Activated CD8-positive, alpha-beta memory T cell treated with anti-CD3 and anti-CD28 coated beads for 24 hours (primary cell): ENCODE results near the gene CCNK.

Experiments
- DNase-seq: peaks from one replicate; pipeline ENCODE4 v3.0.0-alpha.2; 2020

CCNK gene

GRCh38 chr14:99508896-99509629 is 27.9 kb downstream of the CCNK start:
- no peak for DNase-seq

GRCh38 chr14:99509871-99510555 is 28.8 kb downstream of the CCNK start:
- no peak for DNase-seq

DNA sequence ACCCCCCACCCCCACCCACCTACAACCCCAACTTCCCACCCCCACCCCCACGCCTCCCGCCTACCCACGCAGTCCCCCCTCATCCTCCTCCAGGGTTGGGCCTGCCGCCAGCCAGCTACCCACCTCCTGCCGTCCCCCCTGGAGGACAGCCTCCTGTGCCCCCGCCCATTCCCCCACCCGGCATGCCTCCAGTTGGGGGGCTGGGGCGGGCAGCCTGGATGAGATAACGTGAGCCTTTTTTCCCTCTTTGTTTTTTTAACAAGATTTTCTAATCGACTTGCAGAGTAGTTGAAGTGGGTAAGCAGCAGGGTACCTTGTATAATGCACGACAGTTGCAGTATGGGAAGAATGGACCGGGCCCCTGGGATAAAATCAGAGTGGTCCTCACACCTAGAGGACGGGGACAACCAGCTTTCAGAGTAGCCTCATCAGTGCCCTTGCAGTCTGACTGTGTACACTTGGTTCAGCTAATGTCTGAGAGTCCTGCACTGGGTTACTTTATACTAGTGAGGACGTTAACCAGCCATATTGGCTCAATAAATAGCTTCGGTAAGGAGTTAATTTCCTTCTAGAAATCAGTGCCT is 29.4 kb downstream of the CCNK start:
- peak; percentile 33 for DNase-seq

GRCh38 chr14:99511421-99512109 is 30.4 kb downstream of the CCNK start:
- peak; percentile 48 for DNase-seq

GRCh38 chr14:99512110-99512449 is 30.9 kb downstream of the CCNK start:
- peak; percentile 45 for DNase-seq

DNA sequence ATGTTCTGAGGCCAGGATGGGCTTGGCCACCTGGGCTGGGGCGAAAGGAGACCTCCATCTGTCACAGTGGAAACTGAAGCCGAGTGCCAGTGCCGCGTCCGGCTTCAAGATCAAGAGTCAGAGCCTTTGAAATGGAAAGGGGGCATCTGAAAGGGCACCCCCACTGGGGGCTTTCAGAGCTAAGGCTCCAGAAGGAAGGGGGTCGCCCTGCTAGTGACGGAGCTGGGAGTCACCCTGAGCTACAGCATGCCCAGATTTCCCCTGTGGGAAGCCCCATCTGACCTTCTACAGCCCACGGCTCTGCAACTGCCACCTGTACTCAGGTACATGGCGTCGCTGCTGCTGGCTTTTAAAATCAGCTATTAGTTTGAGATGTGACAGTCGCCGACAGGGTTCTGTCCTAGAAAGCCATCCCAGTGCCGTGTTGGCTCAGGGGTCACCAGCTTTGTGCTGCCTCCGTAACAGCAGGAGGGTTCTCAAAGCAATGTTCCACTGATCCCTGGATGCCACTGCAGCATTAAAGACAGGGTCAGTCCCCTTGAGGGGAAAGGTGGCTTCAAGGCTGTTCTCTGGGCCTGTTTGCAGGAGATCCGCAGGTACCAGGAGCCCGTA is 31.5 kb downstream of the CCNK start:
- peak; percentile 41 for DNase-seq

- no peak for DNase-seq
Observed at GRCh38 chr14:99513183-99513694, 32.0 kb downstream of the CCNK start.

- no peak for DNase-seq
Observed at GRCh38 chr14:99513946-99514551, 32.8 kb downstream of the CCNK start.

GRCh38 chr14:99514552-99515300 is 33.5 kb downstream of the CCNK start:
- DNase-seq: no peak

GRCh38 chr14:99515301-99516155 is 34.3 kb downstream of the CCNK start:
- DNase-seq: no peak

GRCh38 chr14:99516156-99516870 is 35.1 kb downstream of the CCNK start:
- no peak for DNase-seq

DNA sequence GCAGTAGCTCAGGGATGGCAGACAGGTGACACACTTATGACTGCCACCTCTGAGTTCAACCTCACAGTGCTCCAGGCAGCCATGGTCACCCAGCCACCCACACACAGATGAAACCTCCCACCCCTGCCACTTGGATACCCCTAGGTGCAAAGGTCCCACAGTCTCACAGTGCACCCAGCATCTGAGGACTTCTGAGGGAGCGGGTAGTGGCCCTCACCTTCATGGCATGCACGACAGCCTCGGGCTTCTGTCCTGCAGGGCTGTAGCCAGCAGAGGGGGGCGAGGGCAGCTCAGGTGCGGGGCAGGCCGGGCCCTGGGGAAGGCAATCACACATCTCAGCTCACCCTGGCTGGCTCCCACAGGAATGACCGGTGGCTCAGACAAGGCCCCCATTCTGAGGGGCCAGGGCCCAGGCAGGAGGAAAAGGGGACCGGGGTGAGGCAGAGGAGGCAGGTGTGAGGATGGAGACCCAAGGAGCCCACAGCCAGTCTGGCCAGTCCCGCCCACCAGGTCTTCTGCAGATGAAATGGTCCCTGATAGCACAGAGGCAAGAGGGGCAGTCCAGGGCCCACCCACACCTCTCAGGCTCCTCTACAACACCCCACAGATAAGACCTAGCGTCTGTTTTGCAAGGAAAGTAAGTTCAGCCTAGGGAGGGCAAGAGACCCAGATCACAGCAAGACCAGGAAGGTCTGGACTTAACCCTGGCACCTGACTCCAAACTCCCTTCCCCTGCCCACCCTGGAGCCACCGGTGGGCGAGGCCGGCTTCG is 35.8 kb downstream of the CCNK start:
- no peak for DNase-seq

DNA sequence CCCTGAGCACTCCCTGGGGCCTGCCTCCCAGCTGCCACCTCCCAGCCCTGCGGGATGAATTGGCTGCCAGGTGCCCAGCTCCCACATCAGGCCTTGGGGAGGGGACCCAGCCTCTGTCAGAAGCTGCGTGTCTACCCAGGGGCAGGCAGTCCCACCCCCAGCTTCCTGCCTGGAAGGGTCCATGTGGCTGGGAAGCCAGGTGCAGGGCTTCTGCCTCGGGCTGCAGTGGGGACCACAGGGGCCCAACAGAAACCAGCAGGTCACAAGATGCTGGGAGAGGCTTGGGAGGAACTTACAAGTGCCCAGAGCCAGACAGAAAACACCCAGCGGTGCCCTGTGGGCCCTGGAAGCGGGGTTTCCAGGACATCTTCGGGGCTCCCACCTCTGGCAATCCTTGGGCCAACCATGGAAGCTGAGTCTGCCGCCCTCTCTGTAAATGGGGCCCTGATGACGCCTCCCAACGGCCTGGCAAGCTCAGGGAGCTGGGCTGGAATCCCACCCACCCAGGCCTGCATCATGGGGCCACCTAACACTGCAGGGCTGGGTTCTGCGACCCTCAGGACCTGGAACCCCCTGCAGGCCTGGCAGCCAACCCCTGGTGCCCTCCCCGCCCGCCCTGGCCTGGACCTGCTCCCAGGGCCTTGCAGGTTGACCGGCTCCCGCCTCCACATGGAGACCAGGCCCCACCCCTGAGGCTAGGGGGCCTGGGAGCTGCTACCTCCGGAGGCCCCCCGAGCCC is 36.6 kb downstream of the CCNK start:
- no peak for DNase-seq

DNA sequence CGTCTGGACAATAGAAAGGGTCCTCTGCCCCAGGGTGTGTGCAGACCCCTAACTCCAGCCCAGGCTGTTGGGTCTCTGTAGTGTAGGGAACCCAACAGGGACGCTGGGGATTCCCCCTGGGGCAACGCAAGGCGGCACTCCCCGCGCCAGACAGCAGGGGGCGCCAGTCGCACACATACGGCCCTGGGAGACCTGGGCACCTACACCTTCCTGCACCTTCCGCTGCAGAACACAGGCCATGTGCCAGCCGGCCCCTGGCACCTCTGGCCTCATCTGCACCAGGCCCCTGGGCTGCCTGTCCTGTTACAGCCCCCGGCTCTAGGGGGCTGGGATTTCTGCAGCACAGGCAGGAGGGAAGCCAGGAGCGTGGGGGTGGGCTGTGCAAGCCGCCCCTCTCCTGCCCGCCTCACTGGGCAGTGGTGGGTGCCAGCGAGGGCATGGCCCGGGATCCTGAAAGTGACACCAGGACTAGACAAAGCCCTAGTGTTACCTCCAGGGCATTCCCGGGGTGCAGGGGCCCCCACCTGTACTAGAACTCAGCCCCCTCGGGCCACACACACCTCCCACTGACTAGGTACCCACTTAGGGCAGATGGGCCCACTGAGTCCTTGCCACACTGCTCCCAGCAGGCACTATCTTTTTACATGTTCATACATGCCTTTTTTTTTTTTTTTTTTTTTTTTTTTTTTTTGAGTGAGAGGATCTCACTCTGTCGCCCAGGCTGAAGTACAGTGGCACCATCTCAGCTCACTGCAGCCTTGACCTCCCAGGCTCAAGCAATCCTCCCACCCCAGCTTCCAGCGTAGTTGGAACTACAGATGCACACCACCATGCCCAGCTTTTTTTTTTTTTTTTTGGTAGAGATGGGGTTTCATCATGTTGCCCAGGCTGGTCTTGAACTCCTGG is 37.5 kb downstream of the CCNK start:
- peak; percentile 96 for DNase-seq

- no peak for DNase-seq
Observed at GRCh38 chr14:99519347-99519881, 38.2 kb downstream of the CCNK start.

DNA sequence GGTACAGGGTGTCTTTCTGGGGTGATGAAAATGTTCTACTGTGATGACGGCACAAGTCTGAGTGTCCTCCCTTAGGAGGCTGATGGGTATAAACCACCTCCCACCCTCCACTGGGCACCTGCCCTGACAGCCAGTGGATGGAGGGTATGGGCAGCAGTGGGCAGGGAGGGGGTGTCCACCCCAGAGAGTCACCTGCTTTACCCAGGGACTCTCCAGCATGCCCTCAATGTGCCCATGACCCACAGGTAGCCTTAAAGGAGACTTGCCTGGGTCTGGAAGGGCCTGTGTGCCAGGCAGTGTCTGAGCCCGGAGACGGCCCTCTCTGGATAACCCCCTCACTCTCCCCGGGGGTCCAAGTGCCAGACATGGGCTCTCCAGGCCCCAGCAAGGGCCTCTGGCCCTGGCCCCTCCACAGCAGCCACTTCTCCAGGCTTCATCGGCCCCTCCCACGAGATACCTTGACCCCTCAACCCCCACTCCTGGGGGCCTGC is 38.8 kb downstream of the CCNK start:
- DNase-seq: no peak

DNA sequence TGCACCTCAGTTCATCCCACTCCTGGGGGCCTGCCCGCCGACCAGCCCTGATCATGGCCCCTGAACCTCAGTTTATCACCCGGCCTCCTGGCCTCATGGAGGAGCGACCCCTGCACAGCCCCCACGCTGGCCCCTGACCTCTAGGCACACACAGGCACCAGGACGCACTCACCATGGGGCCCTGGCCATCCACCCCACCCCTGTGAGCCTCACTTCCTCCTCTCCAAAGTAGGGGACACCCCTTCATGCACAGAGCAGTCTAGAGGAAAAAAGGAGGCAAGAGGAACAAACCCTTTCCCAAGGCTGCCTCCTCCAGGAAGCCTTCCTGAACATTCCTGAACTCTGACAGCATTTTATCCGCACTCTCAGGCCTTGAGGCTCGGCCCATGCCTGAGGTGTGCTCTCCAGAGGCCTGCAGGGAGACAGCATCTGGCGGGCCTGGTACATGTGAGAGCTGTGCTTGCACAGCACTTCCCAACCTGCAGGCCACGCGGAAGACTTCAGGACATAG is 39.4 kb downstream of the CCNK start:
- DNase-seq: no peak
